HL-60 (cell line): ENCODE results near the gene COX7A2L.

ENCODE experiments used
- DNase-seq, 2 experiments: peaks; one replicate each; pipeline ENCODE4 v3.0.0-alpha.2; 2010 to 2020; ENCODE audit warnings: low read depth in 1 of 2, low spot score in 1 of 2
- H3K27ac ChIP-seq: fragments of 250-450 bp; sonication (Bioruptor Pico); replicated peaks from 2 replicates; pipeline ENCODE4 v1.5.1; 2020; ENCODE audit warnings: mild to moderate bottlenecking, moderate library complexity
- H3K27me3 ChIP-seq: fragments of 250-450 bp; sonication (Bioruptor Pico); 2 replicates; pipeline ENCODE4 v1.5.1; 2021; ENCODE audit warnings: mild to moderate bottlenecking, moderate library complexity; ENCODE audit not compliant: insufficient read depth, poor library complexity, severe bottlenecking
- H3K4me3 ChIP-seq: replicated peaks from 2 replicates; pipeline ENCODE4 v1.5.1; 2011; ENCODE audit warnings: mild to moderate bottlenecking, control low read depth, low read length; ENCODE audit not compliant: insufficient read depth
- CTCF ChIP-seq: IDR thresholded peaks from one replicate; pipeline ENCODE4 v1.5.1; 2011; ENCODE audit warnings: low read length, control low read depth, inconsistent platforms; ENCODE audit not compliant: insufficient read depth
- GABPA ChIP-seq: IDR thresholded peaks from 2 replicates; pipeline ENCODE4 v1.6.1; 2012; ENCODE audit warnings: low read depth
- POLR2AphosphoS5 ChIP-seq: IDR thresholded peaks from 2 replicates; pipeline ENCODE4 v1.6.1; 2012; ENCODE audit warnings: low read depth
- REST ChIP-seq: IDR thresholded peaks from 2 replicates; pipeline ENCODE4 v1.6.1; 2012; ENCODE audit warnings: low read depth; ENCODE audit not compliant: insufficient replicate concordance
- SPI1 ChIP-seq: IDR thresholded peaks from 2 replicates; pipeline ENCODE4 v1.6.1; 2012; ENCODE audit warnings: low read depth, mild to moderate bottlenecking, borderline replicate concordance

The COX7A2L gene

GRCh38 chr2:42334220-42334619, 26.8 kb downstream of the COX7A2L start:
- no peaks in the 10 kb centered on the region for H3K27me3 ChIP-seq
- TF ChIP-seq REST (no peak), GABPA (no peak), SPI1 (no peak), POLR2AphosphoS5 (no peak), CTCF (no peak)
- H3K4me3 ChIP-seq = no peak overlapping the region
- H3K27ac ChIP-seq = no peak overlapping the region
- DNase-seq = no peak

GRCh38 chr2:42333579-42333978, 27.4 kb downstream of the COX7A2L start:
- H3K27ac ChIP-seq = no peak overlapping the region
- DNase-seq = no peak
- no peak for TF ChIP-seq GABPA
- TF ChIP-seq CTCF = no peak
- no peak for TF ChIP-seq REST
- no peak for TF ChIP-seq SPI1
- TF ChIP-seq POLR2AphosphoS5 = no peak
- H3K4me3 ChIP-seq = no peak overlapping the region
- no peaks in the 10 kb centered on the region for H3K27me3 ChIP-seq

GRCh38 chr2:42332575-42332974, 28.4 kb downstream of the COX7A2L start:
- no peak for DNase-seq
- no peak for TF ChIP-seq CTCF
- no peak for TF ChIP-seq POLR2AphosphoS5
- no peak for TF ChIP-seq REST
- no peak for TF ChIP-seq GABPA
- no peak for TF ChIP-seq SPI1

More at GRCh38 chr2:42332575-42332974, 28.4 kb downstream of the COX7A2L start:
- Histone ChIP-seq H3K27ac (no peak overlapping the region), H3K27me3 (no peaks in the 10 kb centered on the region), H3K4me3 (no peak overlapping the region)
